ENCODE results near the gene GSTA2.

The GSTA2 gene

GRCh38 chr6:52746213-52746612 is 17.1 kb downstream of the GSTA2 start:
- DNase-seq (ENCODE audit: insufficient read length, low spot score) (no peak), FAIRE-seq (no peak)
- TF ChIP-seq, protein P1, sequence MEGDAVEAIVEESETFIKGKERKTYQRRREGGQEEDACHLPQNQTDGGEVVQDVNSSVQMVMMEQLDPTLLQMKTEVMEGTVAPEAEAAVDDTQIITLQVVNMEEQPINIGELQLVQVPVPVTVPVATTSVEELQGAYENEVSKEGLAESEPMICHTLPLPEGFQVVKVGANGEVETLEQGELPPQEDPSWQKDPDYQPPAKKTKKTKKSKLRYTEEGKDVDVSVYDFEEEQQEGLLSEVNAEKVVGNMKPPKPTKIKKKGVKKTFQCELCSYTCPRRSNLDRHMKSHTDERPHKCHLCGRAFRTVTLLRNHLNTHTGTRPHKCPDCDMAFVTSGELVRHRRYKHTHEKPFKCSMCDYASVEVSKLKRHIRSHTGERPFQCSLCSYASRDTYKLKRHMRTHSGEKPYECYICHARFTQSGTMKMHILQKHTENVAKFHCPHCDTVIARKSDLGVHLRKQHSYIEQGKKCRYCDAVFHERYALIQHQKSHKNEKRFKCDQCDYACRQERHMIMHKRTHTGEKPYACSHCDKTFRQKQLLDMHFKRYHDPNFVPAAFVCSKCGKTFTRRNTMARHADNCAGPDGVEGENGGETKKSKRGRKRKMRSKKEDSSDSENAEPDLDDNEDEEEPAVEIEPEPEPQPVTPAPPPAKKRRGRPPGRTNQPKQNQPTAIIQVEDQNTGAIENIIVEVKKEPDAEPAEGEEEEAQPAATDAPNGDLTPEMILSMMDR (IDR thresholded peaks at IDR 0.05; ENCODE audit: insufficient read depth, missing control alignments): no peak

GRCh38 chr6:52745764-52746201 is 17.5 kb downstream of the GSTA2 start:
- DNase-seq (ENCODE audit: insufficient read length, low spot score): no peak
- TF ChIP-seq, protein P1 (IDR thresholded peaks at IDR 0.05; ENCODE audit: insufficient read depth, missing control alignments): no peak
- no peak for FAIRE-seq

- TF ChIP-seq, protein P1 (IDR thresholded peaks at IDR 0.05; ENCODE audit: insufficient read depth, missing control alignments): no peak
- DNase-seq (ENCODE audit: insufficient read length, low spot score): no peak
- FAIRE-seq: no peak
These were observed 21.4 kb downstream of the GSTA2 start for GRCh38 chr6:52741872-52742271.

- TF ChIP-seq, protein P1 (IDR thresholded peaks at IDR 0.05; ENCODE audit: insufficient read depth, missing control alignments): no peak
- FAIRE-seq: no peak
- DNase-seq (ENCODE audit: insufficient read length, low spot score): no peak
These were observed 23.6 kb downstream of the GSTA2 start for GRCh38 chr6:52739627-52740026.

- FAIRE-seq (no peak), DNase-seq (ENCODE audit: insufficient read length, low spot score) (no peak)
- TF ChIP-seq, protein P1 (IDR thresholded peaks at IDR 0.05; ENCODE audit: insufficient read depth, missing control alignments): no peak
These were observed 24.1 kb downstream of the GSTA2 start for GRCh38 chr6:52739134-52739533.

DNA sequence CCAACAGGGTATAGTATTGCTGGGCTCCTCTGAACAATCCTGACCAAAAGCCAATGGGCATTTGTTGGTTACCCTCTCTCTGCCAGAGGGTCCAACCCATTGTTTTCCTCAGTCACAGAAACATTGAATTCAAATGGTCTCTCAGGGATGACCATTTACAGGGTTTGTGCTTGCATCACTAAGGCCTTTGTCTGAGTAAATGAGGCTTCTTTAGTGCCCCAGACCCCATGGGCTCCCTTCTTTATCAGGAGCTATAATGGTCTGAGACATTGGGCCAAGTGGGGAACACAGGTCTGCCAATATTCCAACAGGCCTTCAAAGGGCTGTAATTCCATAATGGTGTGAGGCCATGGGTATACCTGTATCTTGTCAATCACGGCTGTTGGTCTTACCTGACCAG is 27.1 kb downstream of the GSTA2 start:
- FAIRE-seq (no peak), DNase-seq (ENCODE audit: insufficient read length, low spot score) (no peak)
- TF ChIP-seq, protein P1 (IDR thresholded peaks at IDR 0.05; ENCODE audit: insufficient read depth, missing control alignments): no peak

- TF ChIP-seq, protein P1 (IDR thresholded peaks at IDR 0.05; ENCODE audit: insufficient read depth, missing control alignments): no peak
- FAIRE-seq (no peak), DNase-seq (ENCODE audit: insufficient read length, low spot score) (no peak)
These were observed 28.2 kb downstream of the GSTA2 start for GRCh38 chr6:52735071-52735470.

Measured in D721Med (cell line).